HG02943 (cell line): ENCODE results near the gene BCKDK.
"Not testable (repeated sequence)": the region's sequence is repeated elsewhere in the genome, so short reads cannot be mapped to it uniquely, and the experiment has no call there.

ENCODE experiments used
- ATAC-seq: cut with Tn5 transposase; IDR thresholded peaks from one replicate; pipeline ENCODE4 v1.9.1; 2021; ENCODE audit warnings: mild to moderate bottlenecking, low read depth, moderate library complexity; ENCODE audit not compliant: unreplicated experiment

BCKDK gene

DNA sequence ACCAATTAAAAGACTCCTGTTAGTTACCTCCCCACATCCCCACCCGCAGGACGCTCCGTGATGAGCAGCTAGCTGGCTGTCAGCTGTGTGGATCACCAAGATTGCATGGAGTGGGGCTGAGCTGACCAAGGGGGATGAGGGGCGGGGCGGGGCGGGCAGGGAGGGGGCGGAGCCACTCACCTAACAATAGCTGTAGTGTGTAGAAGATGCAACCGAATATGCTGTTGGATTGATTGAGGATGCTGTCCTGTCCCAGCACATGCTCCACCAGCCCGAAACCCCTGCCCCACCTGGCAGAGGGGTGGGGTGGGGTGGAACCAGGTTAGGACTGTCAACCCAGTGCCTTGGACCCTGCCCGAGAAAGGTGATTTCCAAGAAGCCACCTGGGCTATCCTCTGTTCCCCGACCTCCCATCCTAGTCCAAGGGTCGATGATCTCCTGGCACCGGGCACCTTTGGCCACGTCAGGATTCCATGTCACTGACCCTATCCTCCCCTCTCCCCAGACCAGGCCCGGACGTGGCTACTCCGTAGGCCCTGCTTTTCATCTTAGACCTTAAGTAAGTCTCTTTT, 15.0 kb upstream of the BCKDK start:
- ATAC-seq = no peak

GRCh38 chr16:31094088-31094423, 14.1 kb upstream of the BCKDK start:
- peak; percentile 5 for ATAC-seq

- peak; percentile 72 for ATAC-seq
Observed at GRCh38 chr16:31094424-31095120, 13.6 kb upstream of the BCKDK start, which contains the start of gene VKORC1. Gene VKORC1, minus strand, starts transcription at chr16:31094797. Its CDS starts 68 bp downstream, at chr16:31094729.

GRCh38 chr16:31099860-31100638, 8.1 kb upstream of the BCKDK start:
- ATAC-seq = no peak

DNA sequence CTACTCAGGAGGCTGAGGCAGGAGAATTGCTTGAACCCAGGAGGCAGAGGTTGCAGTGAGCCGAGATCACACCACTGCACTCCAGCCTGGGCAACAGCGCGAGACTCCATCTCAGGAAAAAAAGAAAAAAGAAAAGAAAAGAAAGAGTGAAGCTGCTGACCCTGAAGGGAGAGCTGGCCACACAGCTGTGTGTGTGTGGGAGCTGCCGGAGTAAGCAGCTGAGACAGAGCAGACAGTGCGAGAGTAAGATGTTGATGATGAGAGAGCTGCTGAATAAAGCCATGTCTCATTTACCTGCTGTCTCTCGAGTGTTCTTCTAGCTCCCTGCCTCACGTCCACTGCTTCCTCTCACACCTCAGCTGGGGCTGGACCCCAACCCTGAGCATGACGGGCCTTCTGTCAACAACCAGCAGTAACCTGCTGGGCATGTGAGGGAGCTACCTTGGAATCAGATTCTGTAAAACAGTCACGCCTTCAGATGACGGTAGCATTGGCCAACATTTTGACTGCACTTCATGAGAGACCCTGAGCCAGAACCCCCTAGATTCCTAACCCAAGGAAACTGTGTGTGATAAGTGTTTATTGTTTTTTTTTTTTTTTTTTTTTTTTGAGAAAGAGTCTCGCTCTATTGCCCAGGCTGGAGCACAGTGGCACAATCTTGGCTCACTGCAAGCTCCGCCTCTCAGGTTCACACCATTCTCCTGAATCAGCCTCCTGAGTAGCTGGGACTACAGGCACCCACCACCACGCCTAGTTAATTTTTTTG, 7.1 kb upstream of the BCKDK start:
- not testable (repeated sequence) for ATAC-seq

- no peak for ATAC-seq
Observed at GRCh38 chr16:31105677-31106213, 2.4 kb upstream of the BCKDK start.

DNA sequence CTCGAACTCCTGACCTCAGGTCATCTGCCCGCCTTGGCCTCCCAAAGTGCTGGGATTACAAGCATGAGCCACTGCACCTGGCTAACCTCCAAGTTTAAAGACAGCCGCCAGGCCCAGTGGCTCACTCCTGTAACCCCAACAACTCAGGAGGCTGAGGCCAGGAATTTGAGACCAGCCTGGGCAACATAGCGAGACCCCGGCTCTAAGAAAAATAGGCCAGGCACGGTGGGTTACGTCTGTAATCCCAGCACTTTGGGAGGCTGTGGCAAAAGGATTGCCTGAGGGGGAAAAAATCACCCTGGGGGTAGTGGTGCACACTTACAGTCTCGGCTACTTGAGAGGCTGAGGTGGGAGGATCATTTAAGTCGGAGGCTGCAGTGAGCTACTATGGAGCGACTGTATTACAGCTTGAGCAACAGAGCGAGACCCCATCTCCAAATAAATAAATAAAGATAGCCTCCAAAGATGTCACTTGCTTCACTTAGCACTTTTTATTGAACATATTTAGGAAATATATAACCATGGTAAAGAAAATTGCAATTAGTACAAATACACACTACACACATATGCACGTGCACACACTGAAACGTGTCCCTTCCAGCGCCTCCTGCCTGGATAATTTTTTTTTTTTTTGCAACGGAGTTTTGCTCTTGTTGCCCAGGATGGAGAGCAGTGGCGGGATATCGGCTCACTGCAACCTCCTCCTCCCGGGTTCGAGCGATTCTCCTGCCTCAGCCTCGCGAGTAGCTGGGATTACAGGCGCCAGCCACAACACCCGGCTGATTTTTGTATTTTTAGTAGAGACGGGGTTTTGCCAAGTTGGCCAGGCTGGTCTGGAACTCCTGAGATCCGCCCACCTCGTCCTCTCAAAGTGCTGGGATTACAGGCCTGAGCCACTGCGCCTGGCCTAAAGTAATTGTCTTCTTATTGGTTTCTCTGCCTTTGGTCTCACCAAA, 1.4 kb upstream of the BCKDK start:
- ATAC-seq = no peak

GRCh38 chr16:31107465-31107867, 720 bp upstream of the BCKDK start:
- ATAC-seq = peak; percentile 47

DNA sequence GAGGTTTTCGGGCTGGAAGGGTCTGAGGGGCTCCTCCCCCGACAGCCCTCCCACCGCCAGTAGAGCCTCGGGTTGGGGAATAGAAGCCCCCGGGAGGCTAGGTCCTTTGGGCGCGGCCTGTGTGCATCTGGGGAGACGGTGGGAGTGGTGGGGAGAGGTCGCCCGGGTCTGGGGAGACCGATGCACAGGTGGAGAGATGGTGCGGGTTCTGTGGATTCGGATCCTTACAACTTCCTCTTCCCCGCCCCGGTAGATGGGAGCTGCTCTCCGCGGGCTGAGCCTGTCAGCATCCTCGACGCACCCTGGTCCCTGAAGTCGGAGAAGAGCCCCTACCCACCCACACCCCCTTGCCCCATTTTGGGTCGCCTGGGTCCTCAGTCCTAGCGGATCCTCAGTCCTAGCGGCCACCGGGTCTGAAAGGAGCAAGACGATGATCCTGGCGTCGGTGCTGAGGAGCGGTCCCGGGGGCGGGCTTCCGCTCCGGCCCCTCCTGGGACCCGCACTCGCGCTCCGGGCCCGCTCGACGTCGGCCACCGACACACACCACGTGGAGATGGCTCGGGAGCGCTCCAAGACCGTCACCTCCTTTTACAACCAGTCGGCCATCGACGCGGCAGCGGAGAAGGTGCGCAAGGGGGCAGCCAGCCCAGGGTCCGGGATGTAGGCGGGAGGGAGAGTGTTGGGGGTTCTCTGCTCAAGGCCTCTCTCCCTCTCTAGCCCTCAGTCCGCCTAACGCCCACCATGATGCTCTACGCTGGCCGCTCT, 790 bp downstream of the BCKDK start:
- ATAC-seq = no peak

DNA sequence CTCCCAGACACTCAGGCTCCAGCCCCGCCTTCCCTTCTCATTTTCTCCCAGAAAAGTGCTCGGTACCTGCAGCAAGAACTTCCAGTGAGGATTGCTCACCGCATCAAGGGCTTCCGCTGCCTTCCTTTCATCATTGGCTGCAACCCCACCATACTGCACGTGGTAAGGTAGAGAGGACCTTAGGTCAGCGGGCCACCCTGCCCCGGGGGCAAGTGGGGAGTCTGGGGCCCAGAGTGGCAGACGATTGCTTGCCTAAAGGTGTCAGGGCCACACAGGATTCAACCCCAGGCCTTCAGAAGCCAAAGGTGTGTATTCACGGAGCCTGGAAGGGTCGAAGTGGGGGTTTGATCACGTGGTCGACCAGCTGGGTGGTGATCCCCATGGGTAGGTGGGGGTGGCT, 1.4 kb downstream of the BCKDK start:
- no peak for ATAC-seq

- no peak for ATAC-seq
Observed at GRCh38 chr16:31110106-31111034, 2.2 kb downstream of the BCKDK start.

- ATAC-seq = no peak
Observed at GRCh38 chr16:31111881-31112466, 3.8 kb downstream of the BCKDK start.

DNA sequence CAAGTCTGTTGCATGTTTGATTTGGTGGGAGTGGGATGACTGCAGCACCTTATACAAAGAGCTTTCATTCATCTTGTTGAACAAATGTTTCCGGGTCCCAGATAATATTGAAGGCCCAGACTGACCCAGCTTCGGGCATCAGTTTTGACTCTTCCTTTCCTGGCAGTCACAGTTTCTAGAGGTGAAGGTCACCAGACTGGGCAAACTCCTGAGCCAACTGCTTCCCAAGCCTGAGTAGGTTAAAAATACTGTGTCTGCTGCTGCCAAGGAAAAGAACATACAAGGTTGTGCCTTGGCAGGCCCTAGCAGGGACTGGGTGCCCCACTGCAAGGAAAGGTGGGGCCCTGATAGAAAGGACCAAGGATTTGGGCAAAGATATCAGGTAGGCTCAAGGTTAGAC, 4.5 kb downstream of the BCKDK start:
- no peak for ATAC-seq

- no peak for ATAC-seq
Observed at GRCh38 chr16:31113121-31114120, 5.2 kb downstream of the BCKDK start.

- ATAC-seq = no peak
Observed at GRCh38 chr16:31114468-31114867, 6.3 kb downstream of the BCKDK start.
